ENCODE results near the gene DMC1.
A peak's percentile ranks its signal among the peaks of the same experiment; 100 is the strongest.
"Not testable (repeated sequence)": the region's sequence is repeated elsewhere in the genome, so short reads cannot be mapped to it uniquely, and the experiment has no call there.

DMC1 gene, protein sequence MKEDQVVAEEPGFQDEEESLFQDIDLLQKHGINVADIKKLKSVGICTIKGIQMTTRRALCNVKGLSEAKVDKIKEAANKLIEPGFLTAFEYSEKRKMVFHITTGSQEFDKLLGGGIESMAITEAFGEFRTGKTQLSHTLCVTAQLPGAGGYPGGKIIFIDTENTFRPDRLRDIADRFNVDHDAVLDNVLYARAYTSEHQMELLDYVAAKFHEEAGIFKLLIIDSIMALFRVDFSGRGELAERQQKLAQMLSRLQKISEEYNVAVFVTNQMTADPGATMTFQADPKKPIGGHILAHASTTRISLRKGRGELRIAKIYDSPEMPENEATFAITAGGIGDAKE

DNA sequence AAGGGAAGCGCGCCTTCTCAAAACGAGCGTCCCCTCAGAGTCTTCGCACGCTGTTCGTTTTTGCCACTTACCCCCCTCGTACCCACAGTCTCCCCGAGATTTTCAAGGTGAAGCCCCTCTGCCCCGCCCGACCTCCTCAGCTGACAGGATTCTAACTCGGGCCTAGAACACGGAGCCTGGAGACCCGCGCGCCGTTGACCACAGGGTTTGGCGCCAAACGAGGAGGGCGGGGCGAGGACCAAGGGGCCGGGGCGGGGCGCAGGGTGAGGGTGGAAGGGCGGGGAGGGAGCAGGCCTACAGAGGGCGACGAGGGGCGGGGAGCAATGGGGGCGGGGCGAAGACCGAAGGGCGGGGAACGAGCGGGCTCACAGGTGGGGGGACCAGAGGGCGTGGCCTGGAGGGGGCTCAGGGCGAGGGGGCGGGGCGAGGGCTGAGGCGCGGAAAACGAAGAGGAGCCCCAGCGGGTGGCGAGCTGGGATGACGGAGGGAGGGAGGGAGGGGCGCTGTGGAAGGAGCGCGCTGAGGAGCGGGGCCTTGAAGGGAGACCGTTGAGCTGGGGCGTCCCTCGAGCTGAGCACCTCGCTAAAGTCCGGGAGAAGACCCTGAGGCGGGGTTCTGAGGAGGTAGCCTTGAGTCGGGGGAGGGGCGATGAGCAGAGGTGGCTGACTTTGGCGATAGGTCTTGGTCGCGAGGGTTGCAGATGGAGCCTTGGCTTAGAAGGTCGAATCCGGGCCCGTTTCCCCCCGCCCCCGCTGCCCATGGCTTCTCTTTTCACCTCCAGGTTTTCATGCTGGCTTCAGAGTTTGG lies at the start of gene DMC1:
TSS of gene DMC1 (minus strand) at position 212 of the 807 bp plus-strand sequence. CDS start 1,927 bp downstream, outside the sequence.
- DNase-seq (ENCODE audit: low read depth in 2 of 2), result peak; percentile 97 to 99

DNA sequence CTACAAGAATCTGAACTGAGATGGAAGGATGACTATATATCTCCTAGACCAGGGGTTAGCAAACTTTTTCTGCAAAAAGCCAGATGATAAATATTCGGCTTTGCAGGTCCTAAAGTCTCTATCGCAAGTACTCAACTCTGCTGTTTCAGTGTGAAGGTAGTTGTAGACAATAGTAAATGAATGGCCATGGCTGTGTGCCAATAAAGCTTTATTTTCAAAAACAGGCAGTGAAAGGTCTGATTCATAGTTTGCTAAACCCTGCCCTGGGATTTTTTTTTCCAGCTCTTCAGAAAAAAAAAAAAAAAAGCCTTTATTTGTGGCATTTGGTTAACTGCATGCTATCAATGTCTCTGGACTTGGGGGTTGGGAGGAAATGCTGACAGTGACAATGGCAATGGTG lies 48.7 kb upstream of the DMC1 start:
- no peak for DNase-seq (ENCODE audit: low read depth in 2 of 2)

DNA sequence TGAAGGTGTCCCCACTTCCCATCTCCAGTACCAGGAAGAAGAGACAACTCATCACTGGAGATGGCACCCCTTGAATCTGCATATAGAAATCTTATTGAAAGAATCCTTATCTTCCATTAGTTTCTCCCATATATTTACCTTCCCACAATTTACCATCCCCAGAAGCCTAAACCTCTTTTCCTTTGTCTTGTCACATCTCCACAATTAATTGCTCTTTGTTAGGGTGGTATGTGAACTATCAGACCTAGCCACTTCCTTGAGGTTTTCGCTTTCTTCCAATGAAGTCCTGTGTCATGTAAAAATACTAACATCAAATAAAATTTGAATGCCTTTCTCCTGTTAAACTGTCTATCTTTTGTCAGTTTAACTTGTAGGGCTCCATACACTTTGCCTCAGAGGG lies 48.3 kb upstream of the DMC1 start:
- no peak for DNase-seq (ENCODE audit: low read depth in 2 of 2)

DNA sequence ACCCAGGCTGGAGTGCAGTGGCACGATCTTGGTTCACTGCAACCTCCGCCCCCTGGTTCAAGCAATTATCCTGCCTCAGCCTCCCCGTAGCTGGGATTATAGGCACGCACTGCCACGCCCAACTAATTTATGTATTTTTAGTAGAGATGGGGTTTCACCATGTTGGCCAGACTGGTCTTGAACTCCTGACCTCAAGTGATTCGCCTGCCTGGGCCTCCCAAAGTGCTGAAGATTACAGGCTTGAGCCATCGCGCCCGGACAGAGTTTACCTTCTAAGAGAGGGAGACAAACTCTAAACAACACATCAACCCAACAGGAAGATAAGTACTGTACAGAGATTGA lies 45.1 kb upstream of the DMC1 start:
- DNase-seq (ENCODE audit: low read depth in 2 of 2), result not testable (repeated sequence)

DNA sequence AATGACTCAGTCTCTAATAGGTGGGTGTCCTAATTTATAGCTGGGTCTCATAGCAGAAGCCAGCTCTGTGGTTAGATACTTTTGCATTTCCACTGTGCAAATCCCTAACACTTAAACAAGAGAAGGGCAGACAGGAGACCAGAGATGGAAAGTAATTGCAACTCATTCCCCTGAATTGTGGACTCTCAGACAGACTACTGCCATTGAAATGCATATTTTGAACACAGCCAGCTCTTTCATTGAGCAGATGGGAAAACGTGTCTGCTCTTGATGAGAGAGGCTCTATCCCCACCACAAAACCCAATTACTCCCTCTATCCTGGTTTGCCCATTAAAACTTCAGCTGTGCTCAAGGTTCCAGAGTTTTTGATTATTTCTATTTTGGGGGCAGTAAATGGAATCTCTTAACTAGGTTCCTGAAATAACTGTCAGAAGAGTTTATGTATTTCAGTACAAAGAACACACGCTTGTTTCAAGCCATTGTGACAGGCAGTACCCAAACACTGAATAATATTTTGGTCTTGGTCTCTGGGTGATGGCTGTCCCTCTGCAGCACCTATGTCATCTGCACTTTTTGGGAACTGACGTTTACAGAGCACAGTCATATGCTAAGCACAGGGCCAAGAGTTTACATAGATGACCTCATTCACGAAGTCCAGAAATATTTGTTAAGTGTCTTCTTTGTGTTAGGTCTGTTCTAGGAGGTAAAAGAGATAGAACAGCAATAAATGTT lies 44.5 kb upstream of the DMC1 start:
- no peak for DNase-seq (ENCODE audit: low read depth in 2 of 2)

DNA sequence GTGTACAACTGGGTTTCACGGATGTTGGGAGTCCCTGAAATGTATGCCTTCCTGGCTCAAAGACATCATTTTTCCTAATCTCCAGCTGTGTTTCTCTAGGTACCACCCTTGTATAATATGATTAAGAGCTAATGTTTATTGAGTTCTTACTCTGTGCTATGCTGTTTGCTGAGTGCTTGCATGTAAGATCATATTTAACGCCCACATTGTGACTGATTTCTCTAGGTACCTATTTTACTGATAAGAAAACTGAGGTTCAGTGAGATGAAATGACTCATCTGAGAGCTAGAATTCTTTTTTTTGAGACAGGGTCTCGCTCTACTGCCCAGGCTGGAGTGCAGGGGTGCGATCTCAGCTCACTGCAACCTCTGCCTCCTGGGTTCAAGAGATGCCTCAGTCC lies 43.6 kb upstream of the DMC1 start:
- no peak for DNase-seq (ENCODE audit: low read depth in 2 of 2)

DNA sequence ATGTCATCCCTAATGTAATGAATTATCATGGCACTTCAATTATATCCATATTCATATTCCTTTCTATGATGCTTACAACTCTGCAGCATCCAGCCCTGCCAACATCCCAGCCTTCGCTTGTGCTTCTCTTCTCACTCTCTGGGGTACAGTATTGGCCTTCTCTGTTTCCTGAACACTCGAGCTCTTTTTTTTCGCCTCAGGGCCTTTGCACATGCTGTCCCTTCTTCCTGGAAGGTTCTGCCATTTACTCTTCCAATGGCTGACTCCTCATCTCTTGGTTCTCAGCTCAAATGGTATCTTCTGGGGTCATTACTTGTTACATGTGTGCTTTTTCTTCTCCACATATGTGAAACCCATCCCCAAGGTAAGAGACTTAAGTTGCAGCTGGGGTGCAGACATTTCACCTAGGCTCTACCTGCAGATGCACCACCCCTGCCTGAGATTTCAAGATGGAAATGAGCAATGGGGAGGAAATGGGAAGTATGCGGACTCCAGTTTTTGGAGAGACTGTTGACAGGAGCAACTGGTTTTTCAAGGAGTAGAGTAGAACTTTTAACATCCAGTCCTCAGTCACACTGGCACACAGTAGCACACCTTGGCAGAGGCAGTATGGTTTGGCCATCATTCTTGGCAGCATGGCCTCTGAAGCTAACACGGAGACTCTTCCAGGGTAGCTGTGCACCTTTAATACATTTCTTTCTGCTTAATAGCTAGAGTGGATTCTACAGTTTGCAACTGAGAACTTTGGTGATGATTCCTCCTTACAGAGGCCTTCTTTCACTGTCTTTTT lies 42.4 kb upstream of the DMC1 start:
- DNase-seq (ENCODE audit: low read depth in 2 of 2), result no peak

DNA sequence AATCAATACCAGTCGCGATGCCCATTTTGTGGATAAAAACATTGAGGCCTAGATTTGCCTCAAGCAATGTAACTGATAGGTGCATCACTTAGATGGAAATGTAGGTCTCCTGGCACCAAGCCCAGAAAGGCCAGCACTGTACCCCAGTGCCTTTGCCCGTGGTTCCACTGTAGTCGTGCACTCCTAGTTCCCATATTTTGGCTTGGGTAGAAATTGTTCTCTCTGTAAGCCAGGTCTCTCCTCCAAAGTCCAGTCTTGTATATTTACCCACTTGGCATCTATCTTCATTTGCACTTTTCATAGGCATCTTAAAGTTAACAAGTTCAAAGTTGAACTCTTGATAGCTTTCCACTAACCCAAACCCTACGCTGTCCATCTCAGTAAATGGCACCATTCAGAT lies 41.6 kb upstream of the DMC1 start:
- no peak for DNase-seq (ENCODE audit: low read depth in 2 of 2)

DNA sequence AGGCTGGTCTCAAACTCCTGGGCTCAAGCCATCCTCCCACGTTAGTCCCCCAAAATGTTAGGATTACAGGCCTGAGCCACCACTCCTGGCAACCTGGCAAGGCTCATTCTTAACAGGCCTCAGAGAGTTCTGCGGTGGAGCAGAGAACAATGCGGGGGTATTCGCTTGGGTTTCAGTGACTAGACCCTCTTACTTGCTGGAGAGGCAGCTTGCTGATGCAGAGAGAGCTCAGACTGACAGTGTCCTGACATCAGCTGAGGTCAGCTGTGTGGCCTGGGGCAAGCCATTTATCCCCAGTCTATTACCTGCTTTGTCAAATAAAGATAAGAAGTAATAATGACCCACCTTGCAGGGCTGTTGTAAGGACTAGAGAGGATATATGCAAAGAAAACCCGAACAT lies 40.3 kb upstream of the DMC1 start:
- DNase-seq (ENCODE audit: low read depth in 2 of 2), result no peak

DNA sequence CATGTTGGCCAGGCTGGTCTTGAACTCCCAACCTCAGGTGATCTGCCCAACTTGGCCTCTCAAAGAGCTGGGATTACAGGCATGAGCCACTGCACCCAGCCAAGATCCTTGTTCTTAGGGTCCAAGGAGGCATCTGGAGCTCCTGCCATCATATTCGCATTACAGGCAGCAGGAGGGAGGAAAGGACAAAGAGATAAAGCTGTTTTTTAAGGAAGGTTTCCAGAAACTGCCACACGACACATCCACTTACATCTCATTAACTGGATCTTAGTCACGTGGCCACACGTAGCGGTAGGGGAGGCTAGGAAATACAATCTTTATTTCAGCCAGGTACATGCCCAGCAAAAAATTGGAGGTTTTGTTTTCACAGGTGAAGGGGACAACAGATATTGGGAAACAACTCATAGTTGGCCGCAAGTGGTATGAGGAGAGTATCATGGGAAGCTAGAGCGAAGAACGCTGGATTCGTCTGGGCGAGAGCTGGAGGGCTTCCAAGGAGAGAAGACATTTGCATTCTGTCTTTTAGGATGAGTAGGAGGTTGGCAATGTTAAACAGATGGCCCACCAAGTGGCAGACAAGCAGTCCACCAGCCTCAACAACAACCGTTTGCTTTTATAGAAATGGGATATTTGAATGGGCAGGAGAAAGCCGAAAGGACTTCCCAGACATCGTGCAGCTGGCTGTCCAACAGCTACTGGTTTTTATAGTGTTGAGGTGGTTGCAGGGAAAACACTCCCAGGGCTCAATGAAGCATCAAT lies 39.2 kb upstream of the DMC1 start:
- no peak for DNase-seq (ENCODE audit: low read depth in 2 of 2)

DNA sequence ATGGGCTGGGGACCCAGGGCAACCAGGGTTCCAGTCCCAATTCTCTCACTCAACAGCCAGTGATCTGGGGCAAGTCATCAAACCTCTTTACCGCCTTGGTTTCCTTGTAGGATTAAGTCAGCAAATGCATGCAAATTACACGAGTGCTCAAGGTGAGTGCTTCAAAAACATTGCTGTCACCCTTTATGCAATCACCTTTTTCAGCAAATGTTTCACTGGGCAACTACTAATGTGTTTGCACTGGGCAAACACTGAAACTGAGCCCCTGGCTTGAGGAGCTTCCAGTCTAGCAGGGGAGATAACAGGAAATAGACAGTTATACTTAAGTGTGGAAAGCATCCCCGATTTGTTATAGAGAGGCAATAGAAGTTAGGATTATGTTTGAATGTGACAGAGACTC lies 37.7 kb upstream of the DMC1 start:
- no peak for DNase-seq (ENCODE audit: low read depth in 2 of 2)

DNA sequence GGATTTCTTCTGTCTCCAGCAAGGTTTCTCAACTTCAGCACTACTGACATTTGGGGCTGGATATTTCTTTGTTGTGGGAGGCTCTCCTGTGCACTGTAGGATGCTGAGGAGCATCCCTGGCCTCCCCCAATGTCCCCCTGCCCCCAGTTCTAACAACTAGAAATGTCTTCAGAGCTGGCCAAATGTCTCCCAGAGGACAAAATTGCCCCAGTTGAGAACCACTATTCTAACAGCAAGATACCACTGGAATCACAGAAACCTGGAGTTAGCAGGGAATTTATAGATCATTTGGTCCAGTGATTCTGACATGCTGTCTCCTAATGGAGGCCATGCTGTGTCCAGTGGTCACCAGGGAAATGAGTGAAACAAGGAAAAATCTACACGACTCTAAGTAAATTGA lies 32.2 kb upstream of the DMC1 start:
- DNase-seq (ENCODE audit: low read depth in 2 of 2), result no peak

DNA sequence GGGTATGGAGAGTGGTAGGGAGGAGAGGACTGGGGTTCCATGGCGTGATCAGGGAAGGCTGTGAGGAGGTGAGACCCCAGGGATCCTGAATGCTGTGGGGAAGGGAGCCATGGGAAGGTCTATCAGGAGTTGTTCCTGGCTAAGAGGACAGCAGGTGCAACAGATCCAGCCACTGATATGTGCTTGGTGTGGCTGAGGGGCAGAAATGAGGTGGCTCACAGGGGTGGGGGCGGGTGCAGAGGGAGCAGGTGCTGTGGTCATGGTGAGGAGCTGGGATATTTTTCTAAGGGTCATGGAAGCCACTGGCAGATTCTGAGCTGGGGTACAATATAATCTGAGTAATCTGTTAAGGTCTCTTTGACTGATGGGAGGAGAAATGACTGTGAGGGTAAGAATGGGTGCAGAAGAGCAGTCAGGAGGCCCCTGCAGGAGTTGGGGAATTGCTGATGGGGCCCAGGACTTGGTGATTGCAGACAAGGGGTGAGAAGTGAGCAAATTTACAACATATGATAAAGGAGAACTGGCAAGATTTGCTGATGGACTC lies 31.3 kb upstream of the DMC1 start:
- no peak for DNase-seq (ENCODE audit: low read depth in 2 of 2)

DNA sequence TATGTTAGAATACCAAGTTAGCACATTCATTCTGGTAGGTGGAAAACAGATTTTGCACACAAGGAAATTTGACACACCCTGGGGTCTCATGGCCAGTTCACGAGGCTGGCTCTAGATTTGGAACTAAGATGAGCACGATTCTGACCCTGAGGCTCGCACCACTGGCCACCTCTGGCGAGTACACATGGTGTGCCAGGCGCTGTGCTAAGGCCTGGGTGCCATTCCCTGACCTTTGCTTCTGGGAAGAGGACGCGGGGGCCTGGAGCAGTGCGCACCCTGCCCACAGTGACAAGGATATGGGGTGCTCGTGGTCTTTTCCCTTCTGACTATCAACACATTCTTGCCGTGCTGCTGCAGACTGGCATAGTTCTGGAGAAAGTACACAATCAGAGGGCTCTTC lies 29.5 kb upstream of the DMC1 start:
- no peak for DNase-seq (ENCODE audit: low read depth in 2 of 2)

DNA sequence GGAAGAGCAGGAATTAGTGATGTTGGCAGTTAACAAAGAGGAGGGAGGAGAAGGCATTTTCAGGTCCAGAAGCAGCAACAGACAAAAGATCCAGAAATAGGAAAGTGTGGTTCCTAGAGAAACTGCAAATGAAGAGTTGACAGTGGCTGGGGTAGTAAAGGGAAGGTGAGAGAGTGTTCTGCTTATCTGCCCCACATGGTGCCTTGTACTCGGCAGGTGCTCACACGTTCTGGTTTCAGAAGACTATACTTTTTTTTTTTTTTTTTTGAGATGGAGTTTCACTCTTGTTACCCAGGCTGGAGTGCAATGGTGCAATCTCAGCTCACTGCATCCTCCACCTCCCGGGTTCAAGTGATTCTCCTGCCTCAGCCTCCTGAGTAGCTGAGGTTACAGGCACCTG lies 12.9 kb upstream of the DMC1 start:
- not testable (repeated sequence) for DNase-seq (ENCODE audit: low read depth in 2 of 2)

DNA sequence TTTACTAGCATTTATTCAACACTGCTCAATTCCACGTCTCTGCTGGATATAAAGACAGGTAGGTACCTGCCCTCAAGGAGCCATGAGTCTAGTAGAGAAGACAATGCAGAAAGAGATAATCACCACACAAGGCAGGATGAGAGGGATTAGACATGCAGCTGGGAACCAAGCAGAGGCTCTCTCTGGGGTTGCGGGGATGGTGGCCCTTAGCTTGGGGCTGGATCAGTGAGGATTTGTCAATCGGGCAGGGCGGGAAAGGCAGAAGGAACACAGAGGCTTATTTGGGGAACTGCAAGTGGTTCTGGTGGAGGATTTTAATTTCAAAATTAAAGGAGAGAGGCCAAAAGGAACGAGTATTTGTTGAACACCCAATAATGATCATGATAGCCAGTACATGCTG lies 8.5 kb upstream of the DMC1 start:
- no peak for DNase-seq (ENCODE audit: low read depth in 2 of 2)

DNA sequence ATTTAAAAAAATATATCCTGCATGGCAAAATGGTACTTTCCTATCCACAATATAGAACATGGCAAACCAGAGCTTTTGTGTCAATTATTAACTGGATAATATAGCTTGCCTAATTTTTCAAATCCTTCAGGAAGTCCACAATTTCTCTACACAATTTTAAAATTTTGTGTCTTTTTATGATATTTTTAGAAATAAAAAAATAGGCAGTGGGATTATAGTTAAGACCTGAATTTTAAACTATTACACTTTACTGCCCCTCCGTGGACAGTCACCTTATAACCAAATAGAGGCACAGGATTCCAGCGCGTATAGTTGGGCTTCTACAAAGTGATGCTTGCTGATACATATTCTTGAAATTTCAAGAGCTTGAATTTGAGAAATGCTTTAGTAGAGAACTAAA lies 2.1 kb upstream of the DMC1 start:
- no peak for DNase-seq (ENCODE audit: low read depth in 2 of 2)

DNA sequence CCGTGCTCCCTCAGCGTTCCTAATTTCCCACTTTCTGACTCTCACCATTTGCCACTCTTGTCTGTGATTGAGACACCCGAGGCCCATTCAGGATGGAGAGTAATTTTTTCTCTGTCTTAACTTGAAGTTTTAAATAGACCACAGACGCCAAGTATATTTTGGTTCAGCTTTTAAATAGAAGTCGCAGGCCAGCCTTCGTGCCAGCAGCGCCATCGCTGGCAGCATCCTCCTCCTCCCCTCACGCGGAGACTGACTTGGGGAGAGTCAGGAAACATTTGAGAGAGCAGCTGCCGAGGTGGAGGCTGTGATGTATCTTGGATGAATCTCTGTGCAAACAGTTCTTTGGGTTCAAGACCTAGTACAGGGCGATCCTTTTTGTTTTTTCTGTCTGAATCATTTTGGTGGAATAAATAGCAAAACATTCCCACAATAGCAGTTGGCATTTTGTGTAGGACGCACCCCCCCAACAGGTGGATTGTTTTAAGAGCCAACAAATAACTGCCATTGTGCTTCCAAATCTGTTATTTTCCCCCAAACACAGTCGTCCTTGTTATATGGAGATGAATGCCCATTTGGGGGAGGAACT lies 889 bp upstream of the DMC1 start:
- no peak for DNase-seq (ENCODE audit: low read depth in 2 of 2)

DNA sequence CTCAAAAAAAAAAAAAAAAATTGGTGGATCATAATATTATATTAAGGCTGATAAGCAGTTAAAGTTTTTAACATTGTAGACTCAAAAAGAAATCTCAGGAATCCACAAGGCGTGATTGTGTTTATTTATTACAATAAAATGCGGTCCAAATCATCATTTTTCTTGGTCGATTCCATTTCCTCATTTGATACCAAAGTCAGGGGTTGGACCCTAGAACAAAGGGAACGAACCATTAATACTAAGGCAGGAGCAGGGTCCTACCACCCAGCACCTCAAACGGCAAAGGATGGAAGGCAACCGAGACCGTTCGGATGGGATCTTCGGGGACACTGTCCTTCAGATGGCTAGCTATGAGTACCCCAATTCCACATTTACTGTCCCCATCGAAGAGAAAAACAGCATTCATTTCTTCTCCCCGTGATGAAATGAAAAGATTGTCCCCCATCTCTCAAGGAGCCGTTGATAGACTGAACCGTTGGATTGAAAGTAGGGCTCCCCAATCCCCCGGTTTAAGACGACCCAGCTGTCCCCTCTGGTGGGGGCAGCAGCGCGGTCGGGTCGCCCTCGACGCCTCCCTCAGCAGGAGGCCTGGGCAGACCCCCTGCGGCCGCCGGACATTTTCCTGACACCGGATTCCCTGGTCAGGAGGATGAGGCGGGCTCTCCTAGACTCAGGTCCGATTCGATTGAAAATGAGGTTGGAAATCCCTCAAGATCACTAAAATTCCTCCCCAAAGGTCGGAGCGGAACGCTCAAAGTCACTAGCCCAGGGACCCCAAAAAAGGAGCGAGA lies 607 bp downstream of the DMC1 start:
- DNase-seq (ENCODE audit: low read depth in 2 of 2), result no peak

Data from stimulated activated CD4-positive, alpha-beta T cell treated with anti-CD3 and anti-CD28 coated beads, Interleukin-15, amount 100 ng/mL, for 48 hours (primary cell).